GM06990 (cell line): ENCODE measurements around the gene TMEM14A.

ENCODE experiments used
- DNase-seq: peaks from one replicate; pipeline ENCODE4 v3.0.0-alpha.2; 2011; ENCODE audit not compliant: insufficient read length; ENCODE audit errors: extremely low read depth
- H3K27me3 ChIP-seq: replicated peaks from 2 replicates; pipeline ENCODE4 v1.6.0; 2011; ENCODE audit warnings: low read length; ENCODE audit not compliant: control insufficient read depth, insufficient read depth
- H3K36me3 ChIP-seq: 2 replicates; pipeline ENCODE4 v1.5.1; 2011; ENCODE audit warnings: low read length; ENCODE audit not compliant: control insufficient read depth, insufficient read depth
- H3K4me3 ChIP-seq: replicated peaks from 2 replicates; pipeline ENCODE4 v1.5.1; 2011; ENCODE audit warnings: low read depth, mild to moderate bottlenecking, control low read depth, low read length
- TF ChIP-seq, protein P1 (sequence below): IDR thresholded peaks from 2 replicates; pipeline ENCODE4 v1.5.1; 2011; ENCODE audit warnings: low read length, control low read depth, mild to moderate bottlenecking, inconsistent platforms; ENCODE audit not compliant: insufficient read depth, poor library complexity, severe bottlenecking

TMEM14A gene

DNA sequence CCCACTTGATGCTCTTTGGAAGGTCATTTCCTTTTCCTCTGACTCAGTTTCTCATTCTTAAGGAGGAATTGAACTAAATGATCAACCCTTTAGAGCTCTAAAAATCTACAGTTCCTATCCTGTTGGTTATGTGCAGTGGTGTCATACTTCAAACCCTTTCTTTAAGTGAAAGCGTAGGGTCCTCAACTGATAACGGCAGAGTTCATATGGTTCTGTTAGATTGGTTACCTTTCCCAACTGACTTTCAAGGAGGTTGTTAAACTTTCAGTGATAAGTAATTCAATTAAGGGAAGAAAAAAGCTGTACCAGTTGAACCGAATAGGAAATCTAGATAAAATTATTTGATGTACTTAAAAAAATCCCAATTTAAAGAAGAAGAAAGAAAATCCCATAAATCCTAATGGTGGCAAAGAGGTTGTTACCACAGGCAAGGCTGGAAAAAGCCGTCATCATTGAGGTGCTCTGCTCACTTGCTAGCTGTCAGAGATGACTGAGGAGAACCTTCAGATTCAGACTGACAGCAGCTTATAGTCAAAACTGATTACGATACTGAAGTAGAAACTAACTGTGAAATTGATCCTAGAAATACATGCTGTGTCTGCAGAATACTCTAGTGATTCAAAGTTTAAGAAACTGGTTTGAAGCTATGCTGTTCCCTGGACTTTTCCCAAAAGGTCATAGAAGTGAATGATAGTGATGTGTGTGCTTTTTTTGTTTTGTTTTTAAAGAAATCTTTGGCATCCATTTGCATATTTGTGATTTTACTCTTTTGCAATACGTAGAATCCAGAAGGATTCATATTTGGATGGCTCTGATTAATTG lies 16.2 kb downstream of the TMEM14A start:
- Histone ChIP-seq H3K27me3 (no peaks in the 10 kb centered on the region), H3K36me3 (no peaks in the 10 kb centered on the region)

DNA sequence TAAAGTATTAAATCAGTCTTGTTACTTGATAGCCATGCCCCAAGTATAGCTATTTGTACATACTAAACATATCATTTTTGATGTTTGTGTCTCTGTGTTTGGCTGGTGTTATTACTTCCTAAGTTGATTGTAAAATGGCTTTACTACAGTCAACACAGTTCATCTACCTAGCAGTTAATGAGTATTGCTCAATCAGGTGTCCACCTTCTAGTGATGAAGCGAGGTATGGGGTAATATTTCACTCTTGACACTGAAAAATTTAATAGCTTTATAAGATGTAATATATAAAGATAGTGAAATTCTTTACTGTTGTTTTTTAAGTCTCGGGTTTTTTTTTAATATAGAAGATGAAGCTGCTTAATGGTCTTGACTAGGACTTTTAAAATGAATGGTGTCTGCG lies 18.9 kb downstream of the TMEM14A start:
- H3K4me3 ChIP-seq, result no peak overlapping the region
- no peaks in the 10 kb centered on the region for H3K36me3 ChIP-seq
- H3K27me3 ChIP-seq, result no peaks in the 10 kb centered on the region
- no peak for DNase-seq
- TF ChIP-seq, protein P1, sequence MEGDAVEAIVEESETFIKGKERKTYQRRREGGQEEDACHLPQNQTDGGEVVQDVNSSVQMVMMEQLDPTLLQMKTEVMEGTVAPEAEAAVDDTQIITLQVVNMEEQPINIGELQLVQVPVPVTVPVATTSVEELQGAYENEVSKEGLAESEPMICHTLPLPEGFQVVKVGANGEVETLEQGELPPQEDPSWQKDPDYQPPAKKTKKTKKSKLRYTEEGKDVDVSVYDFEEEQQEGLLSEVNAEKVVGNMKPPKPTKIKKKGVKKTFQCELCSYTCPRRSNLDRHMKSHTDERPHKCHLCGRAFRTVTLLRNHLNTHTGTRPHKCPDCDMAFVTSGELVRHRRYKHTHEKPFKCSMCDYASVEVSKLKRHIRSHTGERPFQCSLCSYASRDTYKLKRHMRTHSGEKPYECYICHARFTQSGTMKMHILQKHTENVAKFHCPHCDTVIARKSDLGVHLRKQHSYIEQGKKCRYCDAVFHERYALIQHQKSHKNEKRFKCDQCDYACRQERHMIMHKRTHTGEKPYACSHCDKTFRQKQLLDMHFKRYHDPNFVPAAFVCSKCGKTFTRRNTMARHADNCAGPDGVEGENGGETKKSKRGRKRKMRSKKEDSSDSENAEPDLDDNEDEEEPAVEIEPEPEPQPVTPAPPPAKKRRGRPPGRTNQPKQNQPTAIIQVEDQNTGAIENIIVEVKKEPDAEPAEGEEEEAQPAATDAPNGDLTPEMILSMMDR, result no peak

More for the DNA sequence above, 16.2 kb downstream of the TMEM14A start:
- DNase-seq, result no peak
- H3K4me3 ChIP-seq, result no peak overlapping the region
- TF ChIP-seq, protein P1, result no peak

DNA sequence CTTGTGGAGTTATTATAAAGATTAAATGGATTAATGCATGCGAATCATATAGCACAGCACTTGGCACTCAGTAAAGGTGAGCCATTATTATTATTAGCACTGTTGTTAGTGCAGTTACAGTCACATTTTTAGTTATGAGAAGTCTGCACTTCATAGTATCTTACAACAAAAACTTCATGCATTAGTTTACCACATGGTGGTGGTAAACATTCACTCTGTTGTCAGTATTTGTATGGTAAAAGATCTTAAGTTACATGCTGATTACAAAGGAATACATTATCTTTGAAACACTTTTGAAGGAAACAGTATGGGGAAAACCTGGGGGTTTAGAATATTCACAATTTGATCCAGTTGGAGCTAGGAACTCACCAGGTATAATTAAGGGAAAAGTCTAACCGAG lies 20.8 kb downstream of the TMEM14A start:
- DNase-seq, result no peak
- H3K27me3 ChIP-seq, result no peaks in the 10 kb centered on the region
- TF ChIP-seq, protein P1, result no peak
- H3K36me3 ChIP-seq, result no peaks in the 10 kb centered on the region
- H3K4me3 ChIP-seq, result no peak overlapping the region

DNA sequence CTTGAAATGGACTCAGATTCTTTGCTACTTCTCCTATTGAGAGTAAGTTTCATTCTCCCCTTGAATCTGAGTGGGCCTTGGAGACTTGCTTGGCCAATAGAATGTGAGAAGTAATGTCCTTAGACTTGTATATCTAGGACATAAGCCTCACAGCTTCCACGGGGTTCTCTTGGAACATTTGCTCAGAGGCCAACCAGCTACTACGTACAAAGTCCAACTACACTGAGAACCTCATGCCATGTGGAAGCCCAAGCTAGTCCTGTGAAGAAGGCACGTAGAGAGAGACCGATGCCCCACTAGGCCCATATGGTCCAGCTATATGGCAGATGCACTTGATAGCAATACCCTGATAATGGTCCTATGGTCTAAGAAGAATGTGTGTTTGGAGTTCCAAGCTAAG lies 22.9 kb downstream of the TMEM14A start:
- Histone ChIP-seq H3K27me3 (no peaks in the 10 kb centered on the region), H3K4me3 (no peak overlapping the region), H3K36me3 (no peaks in the 10 kb centered on the region)
- TF ChIP-seq, protein P1, result no peak
- DNase-seq, result no peak

DNA sequence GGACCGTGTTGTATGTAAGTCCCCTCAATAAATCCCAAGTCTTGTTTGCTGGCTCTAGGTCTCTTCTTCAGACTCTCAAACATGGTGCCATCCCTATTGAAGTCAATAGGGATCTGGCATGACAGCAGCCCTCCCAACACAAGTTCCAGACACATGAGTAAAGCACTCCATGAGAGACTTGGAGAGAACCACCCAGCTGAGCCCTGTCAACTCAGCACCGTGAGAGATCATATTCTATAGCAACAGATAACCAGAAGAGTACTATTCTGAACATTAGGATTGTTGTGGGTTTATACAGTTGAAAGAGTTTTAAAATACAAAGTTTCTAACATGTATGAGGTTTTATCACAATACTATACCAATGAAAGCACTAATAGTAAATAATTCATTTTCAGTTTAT lies 23.5 kb downstream of the TMEM14A start:
- H3K36me3 ChIP-seq, result no peaks in the 10 kb centered on the region
- H3K27me3 ChIP-seq, result no peaks in the 10 kb centered on the region
- H3K4me3 ChIP-seq, result no peak overlapping the region
- no peak for DNase-seq
- TF ChIP-seq, protein P1, result no peak
